ENCODE measurements around the gene VAC14.

Gene VAC14

GRCh38 chr16:70715055-70715858, 85.7 kb downstream of the VAC14 start:
- peak; percentile 16 for TF ChIP-seq CTCF (conservative IDR thresholded peaks at IDR 0.05; ENCODE audit: low read depth, low read length)
- peak; percentile 91 for DNase-seq (ENCODE audit: low read depth)
- H3K4me3 ChIP-seq (ENCODE audit: low read length): peak overlapping the region; percentile 0

GRCh38 chr16:70714581-70715054, 86.3 kb downstream of the VAC14 start:
- no peak overlapping the region for H3K4me3 ChIP-seq (ENCODE audit: low read length)
- DNase-seq (ENCODE audit: low read depth): no peak
- no peak for TF ChIP-seq CTCF (conservative IDR thresholded peaks at IDR 0.05; ENCODE audit: low read depth, low read length)

- no peak for DNase-seq (ENCODE audit: low read depth)
Measured at GRCh38 chr16:70713824-70714223, 87.1 kb downstream of the VAC14 start.

GRCh38 chr16:70713342-70713741, 87.6 kb downstream of the VAC14 start:
- no peak for DNase-seq (ENCODE audit: low read depth)
- TF ChIP-seq CTCF (conservative IDR thresholded peaks at IDR 0.05; ENCODE audit: low read depth, low read length): no peak
- H3K4me3 ChIP-seq (ENCODE audit: low read length): no peak overlapping the region

More at GRCh38 chr16:70713824-70714223, 87.1 kb downstream of the VAC14 start:
- no peak overlapping the region for H3K4me3 ChIP-seq (ENCODE audit: low read length)
- TF ChIP-seq CTCF (conservative IDR thresholded peaks at IDR 0.05; ENCODE audit: low read depth, low read length): no peak

- DNase-seq (ENCODE audit: low read depth): no peak
- no peak overlapping the region for H3K4me3 ChIP-seq (ENCODE audit: low read length)
- no peak for TF ChIP-seq CTCF (conservative IDR thresholded peaks at IDR 0.05; ENCODE audit: low read depth, low read length)
Measured at GRCh38 chr16:70712942-70713341, 88.0 kb downstream of the VAC14 start.

- no peak for DNase-seq (ENCODE audit: low read depth)
- H3K4me3 ChIP-seq (ENCODE audit: low read length): no peak overlapping the region
- no peak for TF ChIP-seq CTCF (conservative IDR thresholded peaks at IDR 0.05; ENCODE audit: low read depth, low read length)
Measured at GRCh38 chr16:70712359-70712758, 88.6 kb downstream of the VAC14 start.

All from retinal pigment epithelial cell (primary cell).